ENCODE data around the gene LAPTM5. TPM values are rescaled to one million over a fixed set of nuclear protein-coding genes. Genes with fewer than 3 reads are reported as not detected.

The LAPTM5 gene
- total and polyA plus RNA-seq, 10 donors = 419 to 747 (median 577) TPM

DNA sequence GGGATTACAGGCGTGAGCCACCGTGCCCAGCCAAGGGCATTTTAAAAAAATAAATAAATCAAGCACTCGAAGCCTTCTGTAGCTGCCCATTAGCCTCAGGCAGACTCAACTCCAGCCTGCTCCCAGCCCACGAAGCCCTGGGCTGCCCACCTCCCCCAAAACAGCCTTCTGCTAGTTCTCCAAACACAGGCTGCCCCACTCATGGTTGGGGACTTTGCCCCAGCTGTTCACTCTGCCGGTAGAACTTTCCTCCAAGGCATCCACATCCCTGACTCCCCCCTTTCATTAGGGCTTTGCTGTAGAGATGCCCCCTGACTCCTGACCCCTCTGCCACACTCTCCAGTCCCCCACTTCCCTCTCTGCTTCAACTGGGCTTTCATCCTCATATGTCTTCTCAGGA lies 29.7 kb upstream of the LAPTM5 start:
- H3K27ac ChIP-seq = peak overlapping the region in 1 of 8 donors; percentile 50
- 64 to 85% (median 79%) methylated on average over 5 of the region's 5 CpGs for WGBS, 5 donors

GRCh38 chr1:30786264-30786991 lies 28.9 kb upstream of the LAPTM5 start:
- H3K9me3 ChIP-seq = no peaks in the 10 kb centered on the region
- DNase-seq = peak; percentile 73
- intact Hi-C loops (cut with DNase I; ENCODE audit: low total_unique reads) = no loop called here
- H3K27me3 ChIP-seq (replicated peaks in 1 of 7) = peaks cover 0 to 7% (median 0%) of the 10 kb centered on the region in 7 donors
- H3K4me1 ChIP-seq = peaks cover 12 to 73% (median 39%) of the 10 kb centered on the region in 6 donors
- no peak for TF ChIP-seq POLR2A (IDR thresholded peaks at IDR 0.05)
- peak in 1 of 3 donors; percentile 68 for TF ChIP-seq POLR2AphosphoS5 (IDR thresholded peaks at IDR 0.05)
- TF ChIP-seq CTCF (IDR thresholded peaks at IDR 0.05 in 8 of 11, conservative IDR thresholded peaks at IDR 0.05 in 3 of 11) = no peak
- peak overlapping the region in 2 of 8 donors; percentile 23 to 50 for H3K27ac ChIP-seq
- no peak overlapping the region for H3K4me3 ChIP-seq
- H3K36me3 ChIP-seq = no peaks in the 10 kb centered on the region
- WGBS, 5 donors = 57 to 77% (median 63%) methylated on average over 12 to 13 of the region's 13 CpGs

More for the DNA sequence above, 29.7 kb upstream of the LAPTM5 start:
- Histone ChIP-seq H3K36me3 (no peaks in the 10 kb centered on the region), H3K27me3 (replicated peaks in 1 of 7) (peaks cover 0 to 7% (median 0%) of the 10 kb centered on the region in 7 donors), H3K4me1 (peaks cover 12 to 65% (median 36%) of the 10 kb centered on the region in 6 donors), H3K4me3 (no peak overlapping the region), H3K9me3 (no peaks in the 10 kb centered on the region)
- intact Hi-C loops (cut with DNase I; ENCODE audit: low total_unique reads) = no loop called here
- TF ChIP-seq CTCF (IDR thresholded peaks at IDR 0.05 in 8 of 11, conservative IDR thresholded peaks at IDR 0.05 in 3 of 11) (no peak), POLR2AphosphoS5 (IDR thresholded peaks at IDR 0.05) (no peak), POLR2A (IDR thresholded peaks at IDR 0.05) (no peak)
- DNase-seq = peak; percentile 34

DNA sequence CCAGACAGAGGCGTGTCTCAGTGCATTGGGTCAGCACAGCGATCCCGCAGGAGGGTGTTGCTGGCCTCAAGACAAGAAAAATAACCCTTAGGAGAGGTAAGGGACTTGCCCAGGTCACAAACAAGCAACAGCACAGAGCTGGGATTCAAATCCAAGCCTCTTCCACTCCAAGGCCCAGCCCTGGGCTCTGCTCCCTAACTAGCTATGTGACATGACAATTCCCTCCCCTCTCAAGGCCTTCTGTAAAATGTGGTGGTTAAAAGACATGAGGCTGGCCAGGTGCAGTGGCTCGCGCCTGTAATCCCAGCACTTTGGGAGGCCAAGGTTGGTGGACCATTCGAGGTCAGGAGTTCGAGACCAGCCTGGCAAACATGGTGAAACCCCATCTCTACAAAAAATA lies 28.1 kb upstream of the LAPTM5 start:
- H3K27ac ChIP-seq = peak overlapping the region in 2 of 8 donors; percentile 16 to 82
- H3K4me1 ChIP-seq = peaks cover 12 to 71% (median 34%) of the 10 kb centered on the region in 6 donors
- TF ChIP-seq POLR2A (IDR thresholded peaks at IDR 0.05) = no peak
- no peak for TF ChIP-seq CTCF (IDR thresholded peaks at IDR 0.05 in 8 of 11, conservative IDR thresholded peaks at IDR 0.05 in 3 of 11)
- no peak for TF ChIP-seq POLR2AphosphoS5 (IDR thresholded peaks at IDR 0.05)
- WGBS, 5 donors = 83 to 87% (median 84%) methylated on average over 7 of the region's 7 CpGs
- no peaks in the 10 kb centered on the region for H3K36me3 ChIP-seq
- H3K27me3 ChIP-seq (replicated peaks in 1 of 7) = peaks cover 0 to 7% (median 0%) of the 10 kb centered on the region in 7 donors
- H3K4me3 ChIP-seq = no peak overlapping the region
- no peaks in the 10 kb centered on the region for H3K9me3 ChIP-seq
- intact Hi-C loops (cut with DNase I; ENCODE audit: low total_unique reads) = no loop called here
- DNase-seq = no peak

GRCh38 chr1:30785181-30785580 lies 27.6 kb upstream of the LAPTM5 start:
- DNase-seq = no peak
- intact Hi-C loops (cut with DNase I; ENCODE audit: low total_unique reads) = no loop called here
- no peak overlapping the region for H3K4me3 ChIP-seq
- 84 to 100% (median 94%) methylated on average over 7 of the region's 7 CpGs for WGBS, 5 donors
- peak overlapping the region in 2 of 8 donors; percentile 16 to 82 for H3K27ac ChIP-seq
- H3K27me3 ChIP-seq (replicated peaks in 1 of 7) = peaks cover 0 to 7% (median 0%) of the 10 kb centered on the region in 7 donors
- H3K4me1 ChIP-seq = peaks cover 12 to 73% (median 35%) of the 10 kb centered on the region in 6 donors
- TF ChIP-seq POLR2A (IDR thresholded peaks at IDR 0.05) (no peak), POLR2AphosphoS5 (IDR thresholded peaks at IDR 0.05) (no peak), CTCF (IDR thresholded peaks at IDR 0.05 in 8 of 11, conservative IDR thresholded peaks at IDR 0.05 in 3 of 11) (no peak)
- no peaks in the 10 kb centered on the region for H3K36me3 ChIP-seq
- no peaks in the 10 kb centered on the region for H3K9me3 ChIP-seq

Measured in spleen (tissue), 11 donors.